Neuronal stem cell (in vitro differentiated cells): ENCODE measurements around the gene HOXB8.

Source experiments
- DNase-seq: peaks from one replicate; pipeline ENCODE4 v3.0.0-alpha.2; 2013; ENCODE audit warnings: low spot score
- H2AFZ ChIP-seq: one replicate; pipeline ENCODE4 v1.6.1; 2013; ENCODE audit warnings: mild to moderate bottlenecking, low read length, inconsistent platforms
- H2AK5ac ChIP-seq: 2 replicates; pipeline ENCODE4 v1.6.1; 2013; ENCODE audit warnings: low read depth, mild to moderate bottlenecking, inconsistent platforms, low read length, moderate library complexity, mixed read lengths
- H2BK120ac ChIP-seq: 2 replicates; pipeline ENCODE4 v1.6.1; 2013; ENCODE audit warnings: low read depth, mild to moderate bottlenecking, inconsistent platforms, low read length, moderate library complexity, mixed read lengths
- H2BK12ac ChIP-seq: one replicate; pipeline ENCODE4 v1.6.1; 2013; ENCODE audit warnings: low read length, inconsistent platforms
- H2BK15ac ChIP-seq: 2 replicates; pipeline ENCODE4 v1.6.1; 2013; ENCODE audit warnings: mild to moderate bottlenecking, low read length, inconsistent platforms, mixed read lengths
- H2BK5ac ChIP-seq: one replicate; pipeline ENCODE4 v1.6.1; 2013; ENCODE audit warnings: inconsistent platforms, mild to moderate bottlenecking, low read length, moderate library complexity
- H3K14ac ChIP-seq: one replicate; pipeline ENCODE4 v1.6.1; 2013; ENCODE audit warnings: low read length, inconsistent platforms
- H3K18ac ChIP-seq: 2 replicates; pipeline ENCODE4 v1.6.1; 2013; ENCODE audit warnings: low read length, inconsistent platforms
- H3K23ac ChIP-seq: 2 replicates; pipeline ENCODE4 v1.6.1; 2013; ENCODE audit warnings: low read depth, mild to moderate bottlenecking, mixed read lengths, low read length, inconsistent platforms; ENCODE audit not compliant: poor library complexity
- H3K27ac ChIP-seq: replicated peaks from 3 replicates; pipeline ENCODE4 v1.5.1; 2013; ENCODE audit warnings: low read length, inconsistent platforms
- H3K27me3 ChIP-seq, 3 experiments: 2 replicates each; pipeline ENCODE4 v1.6.1; 2013; ENCODE audit warnings: low read length in 3 of 3, mild to moderate bottlenecking in 2 of 3, inconsistent platforms in 1 of 3, low read depth in 1 of 3, mixed read lengths in 1 of 3, moderate library complexity in 1 of 3; ENCODE audit not compliant: control insufficient read depth in 3 of 3, insufficient read depth in 3 of 3
- H3K36me3 ChIP-seq, 2 donors: replicated peaks in 1 of 2; 2 replicates each; pipeline ENCODE4 v1.6.1; 2013; ENCODE audit warnings: low read length in 2 of 2; ENCODE audit not compliant: control insufficient read depth in 2 of 2, insufficient read depth in 2 of 2
- H3K4ac ChIP-seq: 2 replicates; pipeline ENCODE4 v1.6.1; 2013; ENCODE audit warnings: inconsistent platforms, mild to moderate bottlenecking, low read length, moderate library complexity
- H3K4me1 ChIP-seq, 2 donors: 1 replicate in 1 of 2; 2 replicates in 1 of 2; pipeline ENCODE4 v1.6.1; 2013; ENCODE audit warnings: low read length in 2 of 2, low read depth in 1 of 2; ENCODE audit not compliant: control insufficient read depth in 2 of 2, insufficient read depth in 1 of 2
- H3K4me2 ChIP-seq: one replicate; pipeline ENCODE4 v1.6.1; 2013; ENCODE audit warnings: mild to moderate bottlenecking, low read length, inconsistent platforms; ENCODE audit not compliant: insufficient read depth, poor library complexity, severe bottlenecking
- H3K4me3 ChIP-seq, 2 donors: 2 replicates each; pipeline ENCODE4 v1.5.1; 2013; ENCODE audit warnings: low read length in 2 of 2, mild to moderate bottlenecking in 2 of 2, inconsistent platforms in 1 of 2, moderate library complexity in 1 of 2
- H3K79me1 ChIP-seq: one replicate; pipeline ENCODE4 v1.6.1; 2013; ENCODE audit warnings: low read depth, mild to moderate bottlenecking, inconsistent platforms, low read length, moderate library complexity
- H3K9ac ChIP-seq: one replicate; pipeline ENCODE4 v1.6.1; 2013; ENCODE audit warnings: mild to moderate bottlenecking, low read depth, low read length, inconsistent platforms; ENCODE audit not compliant: poor library complexity
- H3K9me3 ChIP-seq, 2 donors: replicated peaks in 1 of 2; 2 replicates each; pipeline versions ENCODE3 to v1.6.1; 2013; ENCODE audit warnings: low read length in 2 of 2, mild to moderate bottlenecking in 2 of 2, inconsistent platforms in 1 of 2, low read depth in 1 of 2, mixed read lengths in 1 of 2, moderate library complexity in 1 of 2; ENCODE audit not compliant: control insufficient read depth in 2 of 2, insufficient read depth in 1 of 2
- H4K8ac ChIP-seq: one replicate; pipeline ENCODE4 v1.6.1; 2013; ENCODE audit warnings: low read depth, mild to moderate bottlenecking, inconsistent platforms, low read length, moderate library complexity
- H4K91ac ChIP-seq: one replicate; pipeline ENCODE4 v1.6.1; 2013; ENCODE audit warnings: low read length, low read depth, mild to moderate bottlenecking, inconsistent platforms; ENCODE audit not compliant: poor library complexity
- WGBS, 2 donors: extraction: QIAGEN DNeasy Blood & Tissue Kit; methylation state at CpG; one replicate each; pipeline ENCODE4 v1.1.7; 2013; ENCODE audit warnings: missing lambda C conversion rate in 2 of 2, mixed read lengths in 1 of 2; ENCODE audit not compliant: insufficient read length in 2 of 2, insufficient replicate concordance in 1 of 2; ENCODE audit errors: extremely low coverage in 2 of 2; 5-methylcytosine and 5-hydroxymethylcytosine counted together

HOXB8 gene

DNA sequence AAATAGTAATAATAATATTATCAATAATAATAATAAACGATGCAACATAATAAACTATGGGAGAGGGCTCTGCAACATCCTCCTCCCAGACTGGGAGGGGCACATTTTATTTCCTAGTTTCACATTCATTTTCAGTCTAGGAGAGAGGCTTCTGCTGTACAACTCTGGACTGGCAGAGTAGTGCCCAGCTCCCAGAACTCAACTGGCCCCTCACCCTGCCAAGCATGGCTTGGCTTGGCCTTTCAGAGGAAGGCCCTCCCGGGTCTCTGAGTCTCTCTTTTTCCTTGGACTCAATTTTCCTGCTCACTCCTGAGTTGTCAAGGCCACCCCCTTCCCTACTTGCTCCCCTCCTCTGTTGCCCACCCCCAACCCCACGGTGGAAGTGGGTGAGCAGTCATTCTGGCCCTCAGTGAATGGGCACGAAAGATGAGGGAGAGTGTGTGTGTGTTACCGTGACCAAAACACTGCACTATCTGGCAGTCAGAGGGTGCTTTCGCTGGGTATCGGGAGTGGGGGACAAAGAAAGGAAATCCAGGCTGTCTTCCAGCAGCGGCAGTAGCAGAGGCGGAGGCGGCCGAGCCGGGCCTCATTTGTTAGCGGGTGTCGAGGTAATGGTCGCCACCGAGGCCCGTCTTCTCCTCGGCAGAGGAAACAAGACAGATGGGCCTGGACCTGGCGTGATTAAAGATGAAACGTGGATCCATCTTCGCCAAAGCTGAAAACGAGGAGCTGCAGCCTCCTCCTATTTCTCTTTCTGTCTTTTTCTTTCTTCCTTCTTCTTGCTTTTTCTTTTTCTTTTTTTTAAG lies 39.2 kb downstream of the HOXB8 start:
- H3K9me3 ChIP-seq = peaks cover 0 to 4% of the 10 kb centered on the region in 2 donors
- H3K4me2 ChIP-seq = no peak overlapping the region
- no peak overlapping the region for H4K8ac ChIP-seq
- H3K9ac ChIP-seq = no peak overlapping the region
- H3K23ac ChIP-seq = no peak overlapping the region
- no peak overlapping the region for H2BK120ac ChIP-seq
- no peak overlapping the region for H2BK12ac ChIP-seq
- no peak overlapping the region for H2AK5ac ChIP-seq
- no peak overlapping the region for H3K18ac ChIP-seq
- no peak overlapping the region for H4K91ac ChIP-seq
- H2BK15ac ChIP-seq = no peak overlapping the region
- H3K4me1 ChIP-seq = no peaks in the 10 kb centered on the region
- no peak overlapping the region for H3K27ac ChIP-seq
- no peak for DNase-seq
- no peak overlapping the region for H3K4ac ChIP-seq
- no peaks in the 10 kb centered on the region for H3K79me1 ChIP-seq
- no peaks in the 10 kb centered on the region for H3K36me3 ChIP-seq
- H3K14ac ChIP-seq = no peak overlapping the region
- H3K27me3 ChIP-seq = peaks cover 77 to 98% (median 97%) of the 10 kb centered on the region in 3 experiments
- no peak overlapping the region for H2BK5ac ChIP-seq
- no peak overlapping the region for H3K4me3 ChIP-seq
- no peak overlapping the region for H2AFZ ChIP-seq
- no CpG with 5 or more reads among the region's 22 CpGs for WGBS, 2 donors

DNA sequence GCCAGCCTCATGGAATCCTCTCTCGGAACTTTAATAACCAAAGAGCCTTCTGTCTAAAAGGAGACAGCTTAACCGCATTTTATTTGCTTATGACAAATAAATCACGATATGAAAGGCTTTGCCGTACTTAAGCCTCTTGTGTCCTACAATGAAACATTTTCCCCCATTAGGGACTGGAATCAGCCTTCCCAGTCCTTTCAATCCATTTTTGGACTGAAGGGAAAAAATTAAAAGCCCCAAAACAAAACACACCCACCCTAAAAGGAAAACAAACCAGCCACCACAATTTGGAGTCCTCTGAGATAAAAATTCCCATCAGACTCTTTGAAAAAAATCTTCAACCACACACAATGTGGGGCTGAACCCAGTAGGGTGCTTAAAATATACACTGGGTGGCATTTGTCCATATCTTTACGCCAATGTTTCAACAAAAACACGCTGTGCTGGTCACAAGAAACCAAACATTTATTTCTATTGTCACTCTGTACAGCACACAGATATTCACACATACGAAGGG lies 40.0 kb downstream of the HOXB8 start:
- DNase-seq = no peak
- Histone ChIP-seq H2BK120ac (no peak overlapping the region), H3K9ac (no peak overlapping the region), H2AK5ac (no peak overlapping the region), H3K4ac (no peak overlapping the region), H3K79me1 (no peaks in the 10 kb centered on the region), H3K18ac (no peak overlapping the region), H2BK5ac (no peak overlapping the region), H3K36me3 (no peaks in the 10 kb centered on the region), H3K4me2 (no peak overlapping the region), H3K4me1 (no peaks in the 10 kb centered on the region), H2AFZ (no peak overlapping the region), H3K9me3 (peaks cover 0 to 4% of the 10 kb centered on the region in 2 donors), H3K27me3 (peaks cover 72 to 98% (median 97%) of the 10 kb centered on the region in 3 experiments), H4K91ac (no peak overlapping the region), H3K23ac (no peak overlapping the region), H3K14ac (no peak overlapping the region), H2BK12ac (no peak overlapping the region), H4K8ac (no peak overlapping the region), H3K4me3 (no peak overlapping the region), H2BK15ac (no peak overlapping the region), H3K27ac (no peak overlapping the region)
- no CpG with 5 or more reads among the region's 7 CpGs for WGBS, 2 donors

DNA sequence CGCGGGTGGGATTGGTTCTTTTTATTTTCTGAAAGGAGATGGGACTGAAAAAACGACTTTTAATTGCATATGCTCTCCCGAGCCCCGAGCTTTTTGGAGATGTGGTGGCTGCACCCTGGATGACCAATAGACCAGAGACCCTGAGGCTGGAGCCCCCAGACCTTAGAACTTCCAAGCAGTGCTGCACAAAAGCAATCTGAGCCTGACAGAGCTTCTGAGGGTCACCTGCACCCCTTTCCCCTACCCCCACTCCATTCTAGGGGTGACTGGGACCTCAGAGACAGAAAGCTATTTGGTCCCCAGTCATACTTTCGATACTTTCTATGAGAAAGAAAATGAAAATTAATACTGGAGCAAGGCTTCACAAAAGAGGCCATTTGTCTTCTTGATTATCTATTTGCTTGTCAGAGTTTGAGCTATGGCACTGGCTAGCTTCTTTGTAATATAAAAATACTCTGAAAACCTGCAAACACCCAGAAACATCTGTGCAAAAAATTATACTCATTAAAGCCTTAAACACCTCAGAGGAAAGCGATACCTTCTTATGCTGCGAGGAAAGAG lies 40.5 kb downstream of the HOXB8 start:
- no peaks in the 10 kb centered on the region for H3K36me3 ChIP-seq
- no peak overlapping the region for H3K4me3 ChIP-seq
- no peak overlapping the region for H2BK120ac ChIP-seq
- H2AFZ ChIP-seq = no peak overlapping the region
- no peak overlapping the region for H3K4ac ChIP-seq
- H4K8ac ChIP-seq = no peak overlapping the region
- no peaks in the 10 kb centered on the region for H3K4me1 ChIP-seq
- no peak overlapping the region for H4K91ac ChIP-seq
- H3K79me1 ChIP-seq = no peaks in the 10 kb centered on the region
- H3K9ac ChIP-seq = no peak overlapping the region
- no peak for DNase-seq
- no peak overlapping the region for H3K23ac ChIP-seq
- H2BK15ac ChIP-seq = no peak overlapping the region
- H3K27me3 ChIP-seq = peaks cover 71 to 99% (median 97%) of the 10 kb centered on the region in 3 experiments
- H3K14ac ChIP-seq = no peak overlapping the region
- no peak overlapping the region for H3K4me2 ChIP-seq
- H3K9me3 ChIP-seq = peaks cover 0 to 4% of the 10 kb centered on the region in 2 donors
- no peak overlapping the region for H2BK12ac ChIP-seq
- WGBS, 2 donors = no CpG with 5 or more reads among the region's 8 CpGs
- H2AK5ac ChIP-seq = no peak overlapping the region
- H3K18ac ChIP-seq = no peak overlapping the region
- H3K27ac ChIP-seq = no peak overlapping the region
- H2BK5ac ChIP-seq = no peak overlapping the region

DNA sequence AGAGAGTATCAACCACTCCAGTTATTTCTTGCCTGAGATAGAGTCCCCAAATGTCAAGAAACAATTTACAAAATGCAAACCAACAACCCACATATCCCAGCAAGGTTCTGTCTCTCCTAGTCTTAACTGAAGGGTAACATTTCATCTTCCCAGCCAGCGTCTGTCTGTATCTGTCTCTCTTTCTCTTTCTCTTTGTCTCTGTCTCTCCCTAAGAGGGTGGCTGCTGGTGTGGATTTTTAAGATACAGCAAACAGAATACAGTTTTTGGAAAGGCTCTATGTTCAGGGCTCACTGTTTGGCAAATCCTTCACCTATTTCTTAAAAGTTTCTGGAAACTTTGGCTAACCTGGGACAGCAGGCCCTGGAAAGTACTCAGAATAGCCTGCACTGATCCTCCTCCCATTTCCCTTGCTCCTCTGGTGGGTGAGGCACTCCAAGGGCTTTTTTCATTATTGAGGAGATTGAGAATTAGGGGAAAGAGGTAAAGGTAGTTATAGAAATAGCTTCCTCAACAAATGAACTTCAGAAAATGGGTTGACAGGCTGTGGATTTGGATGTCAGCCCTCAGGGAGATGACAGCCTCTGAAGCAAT lies 43.2 kb downstream of the HOXB8 start:
- Histone ChIP-seq H3K4me1 (no peaks in the 10 kb centered on the region), H3K27ac (no peak overlapping the region), H2BK5ac (no peak overlapping the region), H3K27me3 (peaks cover 59 to 99% (median 99%) of the 10 kb centered on the region in 3 experiments), H2AK5ac (no peak overlapping the region), H3K79me1 (no peaks in the 10 kb centered on the region), H4K8ac (no peak overlapping the region), H2AFZ (no peak overlapping the region), H2BK120ac (no peak overlapping the region), H3K18ac (no peak overlapping the region), H3K4me3 (no peak overlapping the region), H3K4me2 (no peak overlapping the region), H3K14ac (no peak overlapping the region), H4K91ac (no peak overlapping the region), H3K9me3 (peaks cover 0 to 4% of the 10 kb centered on the region in 2 donors), H3K4ac (no peak overlapping the region), H2BK12ac (no peak overlapping the region), H3K23ac (no peak overlapping the region), H3K36me3 (no peaks in the 10 kb centered on the region), H2BK15ac (no peak overlapping the region), H3K9ac (no peak overlapping the region)
- no CpG with 5 or more reads among the region's 1 CpG for WGBS, 2 donors
- no peak for DNase-seq
